Measurements from ENCODE around the gene DGKG.

GRCh38 chr3:186369217-186369616 lies 7.2 kb upstream of the DGKG start:
- TF ChIP-seq, protein P1, sequence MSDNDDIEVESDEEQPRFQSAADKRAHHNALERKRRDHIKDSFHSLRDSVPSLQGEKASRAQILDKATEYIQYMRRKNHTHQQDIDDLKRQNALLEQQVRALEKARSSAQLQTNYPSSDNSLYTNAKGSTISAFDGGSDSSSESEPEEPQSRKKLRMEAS (IDR thresholded peaks at IDR 0.05), result no peak
- TF ChIP-seq TAF1 (conservative IDR thresholded peaks at IDR 0.05) (no peak), YY1 (IDR thresholded peaks at IDR 0.05) (no peak), EGR1 (IDR thresholded peaks at IDR 0.05; ENCODE audit: low read depth in 2 of 2) (no peak), RAD21 (IDR thresholded peaks at IDR 0.05) (no peak)
- TF ChIP-seq, protein P2, sequence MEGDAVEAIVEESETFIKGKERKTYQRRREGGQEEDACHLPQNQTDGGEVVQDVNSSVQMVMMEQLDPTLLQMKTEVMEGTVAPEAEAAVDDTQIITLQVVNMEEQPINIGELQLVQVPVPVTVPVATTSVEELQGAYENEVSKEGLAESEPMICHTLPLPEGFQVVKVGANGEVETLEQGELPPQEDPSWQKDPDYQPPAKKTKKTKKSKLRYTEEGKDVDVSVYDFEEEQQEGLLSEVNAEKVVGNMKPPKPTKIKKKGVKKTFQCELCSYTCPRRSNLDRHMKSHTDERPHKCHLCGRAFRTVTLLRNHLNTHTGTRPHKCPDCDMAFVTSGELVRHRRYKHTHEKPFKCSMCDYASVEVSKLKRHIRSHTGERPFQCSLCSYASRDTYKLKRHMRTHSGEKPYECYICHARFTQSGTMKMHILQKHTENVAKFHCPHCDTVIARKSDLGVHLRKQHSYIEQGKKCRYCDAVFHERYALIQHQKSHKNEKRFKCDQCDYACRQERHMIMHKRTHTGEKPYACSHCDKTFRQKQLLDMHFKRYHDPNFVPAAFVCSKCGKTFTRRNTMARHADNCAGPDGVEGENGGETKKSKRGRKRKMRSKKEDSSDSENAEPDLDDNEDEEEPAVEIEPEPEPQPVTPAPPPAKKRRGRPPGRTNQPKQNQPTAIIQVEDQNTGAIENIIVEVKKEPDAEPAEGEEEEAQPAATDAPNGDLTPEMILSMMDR (IDR thresholded peaks at IDR 0.05; ENCODE audit: low read depth, low read length, missing input control), result no peak
- TF ChIP-seq, protein P3, sequence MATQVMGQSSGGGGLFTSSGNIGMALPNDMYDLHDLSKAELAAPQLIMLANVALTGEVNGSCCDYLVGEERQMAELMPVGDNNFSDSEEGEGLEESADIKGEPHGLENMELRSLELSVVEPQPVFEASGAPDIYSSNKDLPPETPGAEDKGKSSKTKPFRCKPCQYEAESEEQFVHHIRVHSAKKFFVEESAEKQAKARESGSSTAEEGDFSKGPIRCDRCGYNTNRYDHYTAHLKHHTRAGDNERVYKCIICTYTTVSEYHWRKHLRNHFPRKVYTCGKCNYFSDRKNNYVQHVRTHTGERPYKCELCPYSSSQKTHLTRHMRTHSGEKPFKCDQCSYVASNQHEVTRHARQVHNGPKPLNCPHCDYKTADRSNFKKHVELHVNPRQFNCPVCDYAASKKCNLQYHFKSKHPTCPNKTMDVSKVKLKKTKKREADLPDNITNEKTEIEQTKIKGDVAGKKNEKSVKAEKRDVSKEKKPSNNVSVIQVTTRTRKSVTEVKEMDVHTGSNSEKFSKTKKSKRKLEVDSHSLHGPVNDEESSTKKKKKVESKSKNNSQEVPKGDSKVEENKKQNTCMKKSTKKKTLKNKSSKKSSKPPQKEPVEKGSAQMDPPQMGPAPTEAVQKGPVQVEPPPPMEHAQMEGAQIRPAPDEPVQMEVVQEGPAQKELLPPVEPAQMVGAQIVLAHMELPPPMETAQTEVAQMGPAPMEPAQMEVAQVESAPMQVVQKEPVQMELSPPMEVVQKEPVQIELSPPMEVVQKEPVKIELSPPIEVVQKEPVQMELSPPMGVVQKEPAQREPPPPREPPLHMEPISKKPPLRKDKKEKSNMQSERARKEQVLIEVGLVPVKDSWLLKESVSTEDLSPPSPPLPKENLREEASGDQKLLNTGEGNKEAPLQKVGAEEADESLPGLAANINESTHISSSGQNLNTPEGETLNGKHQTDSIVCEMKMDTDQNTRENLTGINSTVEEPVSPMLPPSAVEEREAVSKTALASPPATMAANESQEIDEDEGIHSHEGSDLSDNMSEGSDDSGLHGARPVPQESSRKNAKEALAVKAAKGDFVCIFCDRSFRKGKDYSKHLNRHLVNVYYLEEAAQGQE (IDR thresholded peaks at IDR 0.05), result no peak

Measured in liver (tissue), 3 donors.